ENCODE results near the gene LRP5. TPM values are rescaled to one million over a fixed set of nuclear protein-coding genes. Genes with fewer than 3 reads are reported as not detected.

LRP5 gene
- total RNA-seq, 1 experiment from 2014 or later: 23.5 TPM

- Histone ChIP-seq H3K27me3 (no peaks in the 10 kb centered on the region), H3K9me3 (no peaks in the 10 kb centered on the region)
- no peak for DNase-seq
Observed at GRCh38 chr11:68403424-68403823, 91.0 kb downstream of the LRP5 start.

DNA sequence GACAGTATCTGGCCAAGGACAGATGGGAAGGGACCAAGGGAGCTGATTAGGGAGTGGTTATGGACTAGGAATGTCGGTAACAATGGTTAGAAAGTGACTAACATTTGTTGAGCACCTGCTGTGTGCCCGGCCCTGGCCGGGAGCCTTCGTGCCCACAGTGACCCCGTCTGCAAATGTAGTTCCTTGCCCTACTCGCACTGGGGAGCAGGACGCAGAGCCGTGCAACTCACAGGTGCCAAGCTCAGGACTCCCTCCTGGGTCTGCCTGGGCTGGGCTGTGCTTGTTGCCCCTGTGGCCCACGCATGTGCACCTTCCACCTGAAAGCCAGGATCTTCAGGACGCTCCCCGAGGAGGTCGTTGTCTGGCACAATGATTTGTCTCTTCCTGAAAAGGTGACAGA lies 91.4 kb downstream of the LRP5 start:
- H3K4me3 ChIP-seq: no peak overlapping the region
- H3K36me3 ChIP-seq: peaks cover 3% of the 10 kb centered on the region
- no peaks in the 10 kb centered on the region for H3K27me3 ChIP-seq
- DNase-seq: no peak
- no peaks in the 10 kb centered on the region for H3K9me3 ChIP-seq

More at GRCh38 chr11:68403424-68403823, 91.0 kb downstream of the LRP5 start:
- Histone ChIP-seq H3K4me3 (no peak overlapping the region), H3K36me3 (peaks cover under 1% of the 10 kb centered on the region)

GRCh38 chr11:68406324-68407313 lies 94.2 kb downstream of the LRP5 start:
- Histone ChIP-seq H3K27me3 (no peaks in the 10 kb centered on the region), H3K9me3 (no peaks in the 10 kb centered on the region), H3K36me3 (peaks cover 3% of the 10 kb centered on the region), H3K4me3 (no peak overlapping the region)
- DNase-seq: no peak

GRCh38 chr11:68408512-68408911 lies 96.1 kb downstream of the LRP5 start:
- no peak for DNase-seq
- H3K36me3 ChIP-seq: peaks cover 10% of the 10 kb centered on the region

GRCh38 chr11:68409748-68410344 lies 97.5 kb downstream of the LRP5 start:
- DNase-seq: no peak
- Histone ChIP-seq H3K9me3 (no peaks in the 10 kb centered on the region), H3K4me3 (no peak overlapping the region), H3K36me3 (peaks cover 13% of the 10 kb centered on the region), H3K27me3 (no peaks in the 10 kb centered on the region)

More at GRCh38 chr11:68408512-68408911, 96.1 kb downstream of the LRP5 start:
- Histone ChIP-seq H3K4me3 (no peak overlapping the region), H3K9me3 (no peaks in the 10 kb centered on the region), H3K27me3 (no peaks in the 10 kb centered on the region)

DNA sequence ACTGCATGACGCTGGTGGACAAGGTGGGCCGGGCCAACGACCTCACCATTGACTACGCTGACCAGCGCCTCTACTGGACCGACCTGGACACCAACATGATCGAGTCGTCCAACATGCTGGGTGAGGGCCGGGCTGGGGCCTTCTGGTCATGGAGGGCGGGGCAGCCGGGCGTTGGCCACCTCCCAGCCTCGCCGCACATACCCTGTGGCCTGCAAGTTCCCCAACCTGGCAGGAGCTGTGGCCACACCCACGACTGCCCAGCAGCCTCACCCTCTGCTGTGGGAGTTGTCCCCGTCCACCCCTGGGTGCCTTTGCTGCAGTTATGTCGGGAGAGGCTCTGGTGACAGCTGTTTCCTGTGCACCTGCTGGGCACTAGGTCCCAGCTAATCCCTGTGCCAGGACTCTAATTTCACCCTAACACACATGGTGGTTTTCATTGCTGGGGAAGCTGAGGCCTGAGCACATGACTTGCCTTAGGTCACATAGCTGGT lies 99.2 kb downstream of the LRP5 start:
- Histone ChIP-seq H3K27me3 (no peaks in the 10 kb centered on the region), H3K9me3 (no peaks in the 10 kb centered on the region), H3K4me3 (no peak overlapping the region), H3K36me3 (peaks cover 13% of the 10 kb centered on the region)
- no peak for DNase-seq

- Histone ChIP-seq H3K27me3 (no peaks in the 10 kb centered on the region), H3K4me3 (no peak overlapping the region), H3K36me3 (peaks cover 13% of the 10 kb centered on the region), H3K9me3 (no peaks in the 10 kb centered on the region)
- DNase-seq: no peak
Observed at GRCh38 chr11:68412593-68413475, 100.4 kb downstream of the LRP5 start.

DNA sequence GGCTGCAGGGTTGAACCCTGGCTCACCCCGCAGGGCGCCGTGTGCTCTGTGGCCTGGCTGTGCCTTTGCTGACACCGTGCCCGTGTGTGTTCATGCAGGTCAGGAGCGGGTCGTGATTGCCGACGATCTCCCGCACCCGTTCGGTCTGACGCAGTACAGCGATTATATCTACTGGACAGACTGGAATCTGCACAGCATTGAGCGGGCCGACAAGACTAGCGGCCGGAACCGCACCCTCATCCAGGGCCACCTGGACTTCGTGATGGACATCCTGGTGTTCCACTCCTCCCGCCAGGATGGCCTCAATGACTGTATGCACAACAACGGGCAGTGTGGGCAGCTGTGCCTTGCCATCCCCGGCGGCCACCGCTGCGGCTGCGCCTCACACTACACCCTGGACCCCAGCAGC lies 101.2 kb downstream of the LRP5 start:
- no peak for DNase-seq
- H3K36me3 ChIP-seq: peaks cover 11% of the 10 kb centered on the region
- no peak overlapping the region for H3K4me3 ChIP-seq
- H3K9me3 ChIP-seq: no peaks in the 10 kb centered on the region
- no peaks in the 10 kb centered on the region for H3K27me3 ChIP-seq

- Histone ChIP-seq H3K36me3 (peaks cover 10% of the 10 kb centered on the region), H3K4me3 (no peak overlapping the region), H3K9me3 (no peaks in the 10 kb centered on the region), H3K27me3 (no peaks in the 10 kb centered on the region)
- DNase-seq: no peak
Observed at GRCh38 chr11:68414496-68415221, 102.3 kb downstream of the LRP5 start.

GRCh38 chr11:68416070-68416578 lies 103.7 kb downstream of the LRP5 start:
- Histone ChIP-seq H3K9me3 (no peaks in the 10 kb centered on the region), H3K4me3 (no peak overlapping the region), H3K36me3 (peaks cover 10% of the 10 kb centered on the region), H3K27me3 (no peaks in the 10 kb centered on the region)
- DNase-seq: no peak

DNA sequence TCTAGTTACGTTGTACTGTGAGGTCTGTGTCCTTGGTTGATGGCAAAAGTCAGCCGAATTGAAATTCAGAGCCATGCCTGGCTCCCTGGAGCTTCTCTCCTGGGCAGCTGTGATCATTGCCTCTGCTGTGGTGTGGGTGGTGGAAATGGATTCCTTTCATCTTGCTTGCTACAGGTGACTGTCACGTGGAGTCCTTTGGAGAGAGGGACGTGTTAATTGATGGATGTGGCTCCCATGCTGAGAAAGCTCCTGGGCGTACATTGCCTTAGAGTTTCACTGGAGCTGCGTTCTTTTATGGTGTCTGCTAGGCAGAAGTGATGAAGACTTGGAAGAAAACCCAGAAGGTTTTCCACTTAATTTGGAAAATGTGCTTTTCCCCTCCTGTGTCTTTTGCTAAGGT lies 106.3 kb downstream of the LRP5 start:
- Histone ChIP-seq H3K36me3 (peaks cover 2% of the 10 kb centered on the region), H3K27me3 (no peaks in the 10 kb centered on the region), H3K4me3 (no peak overlapping the region), H3K9me3 (no peaks in the 10 kb centered on the region)
- DNase-seq: no peak

GRCh38 chr11:68420171-68420570 lies 107.8 kb downstream of the LRP5 start:
- H3K4me3 ChIP-seq: no peak overlapping the region
- H3K9me3 ChIP-seq: no peaks in the 10 kb centered on the region
- no peaks in the 10 kb centered on the region; the same call in 1 of the 2 replicates for H3K36me3 ChIP-seq
- DNase-seq: no peak
- no peaks in the 10 kb centered on the region for H3K27me3 ChIP-seq

GRCh38 chr11:68423481-68423880 lies 111.1 kb downstream of the LRP5 start:
- Histone ChIP-seq H3K4me3 (no peak overlapping the region), H3K27me3 (no peaks in the 10 kb centered on the region), H3K9me3 (no peaks in the 10 kb centered on the region), H3K36me3 (peaks cover 8% of the 10 kb centered on the region)
- DNase-seq: no peak

- H3K4me3 ChIP-seq: no peak overlapping the region
- 0 out of 2 replicates have a peak, but pooled peaks cover under 1% of the 10 kb centered on the region for H3K9me3 ChIP-seq
- no peak for DNase-seq
- no peaks in the 10 kb centered on the region for H3K27me3 ChIP-seq
- H3K36me3 ChIP-seq: peaks cover 11% of the 10 kb centered on the region
Observed at GRCh38 chr11:68424101-68424632, 111.8 kb downstream of the LRP5 start.

- H3K4me3 ChIP-seq: no peak overlapping the region
- DNase-seq: no peak
- H3K9me3 ChIP-seq: peaks cover 7% of the 10 kb centered on the region; the same call in 1 of the 2 replicates
- peaks cover 21% of the 10 kb centered on the region for H3K36me3 ChIP-seq
- H3K27me3 ChIP-seq: no peaks in the 10 kb centered on the region
Observed at GRCh38 chr11:68424981-68425865, 112.8 kb downstream of the LRP5 start.

Measured in MG63 (cell line).